Activated CD8-positive, alpha-beta memory T cell treated with anti-CD3 and anti-CD28 coated beads, Interleukin-2, amount 10 ng/mL, durations not matched to agents 7 days and 5 days (primary cell): ENCODE data around the gene PTPRC. TPM values are rescaled to one million over a fixed set of nuclear protein-coding genes. Genes with fewer than 3 reads are reported as not detected.

ENCODE experiments used
- ATAC-seq: fragments of 150-1000 bp; cut with Tn5 transposase; one replicate; pipeline ENCODE4 v1.10.0; 2021; ENCODE audit warnings: moderate library complexity
- CTCF ChIA-PET: fragments of 350-600 bp; sonication (Branson Sonifier 250); formaldehyde crosslinking; loops from one replicate; lab custom pipeline; 2021; ENCODE audit warnings: antibody characterized with exemption; lab: Charles Lee
- DNase-seq: peaks from one replicate; pipeline ENCODE4 v3.0.0-alpha.2; 2020
- H3K27ac Mint-ChIP-seq: one replicate; pipeline ENCODE4 v1.8.0; 2021; ENCODE audit warnings: mild to moderate bottlenecking, mixed read lengths
- H3K27me3 Mint-ChIP-seq: one replicate; pipeline ENCODE4 v1.8.0; 2021; ENCODE audit warnings: mixed read lengths
- H3K36me3 Mint-ChIP-seq: one replicate; pipeline ENCODE4 v1.8.0; 2021; ENCODE audit warnings: mild to moderate bottlenecking, mixed read lengths
- H3K4me1 Mint-ChIP-seq: one replicate; pipeline ENCODE4 v1.8.0; 2021; ENCODE audit warnings: mixed read lengths
- H3K4me3 Mint-ChIP-seq: one replicate; pipeline ENCODE4 v1.8.0; 2021; ENCODE audit warnings: mild to moderate bottlenecking, moderate library complexity, mixed read lengths
- H3K9me3 Mint-ChIP-seq: one replicate; pipeline ENCODE4 v1.8.0; 2022; ENCODE audit warnings: low read depth, mixed read lengths
- total RNA-seq, 2 experiments: library from RNA; stranded (reverse); gene quantifications; one replicate each; pipeline ENCODE4 v1.2.3, GENCODE V29; 2021

The PTPRC gene
- total RNA-seq, 2 experiments from 2014 or later, result 556 to 674 TPM

DNA sequence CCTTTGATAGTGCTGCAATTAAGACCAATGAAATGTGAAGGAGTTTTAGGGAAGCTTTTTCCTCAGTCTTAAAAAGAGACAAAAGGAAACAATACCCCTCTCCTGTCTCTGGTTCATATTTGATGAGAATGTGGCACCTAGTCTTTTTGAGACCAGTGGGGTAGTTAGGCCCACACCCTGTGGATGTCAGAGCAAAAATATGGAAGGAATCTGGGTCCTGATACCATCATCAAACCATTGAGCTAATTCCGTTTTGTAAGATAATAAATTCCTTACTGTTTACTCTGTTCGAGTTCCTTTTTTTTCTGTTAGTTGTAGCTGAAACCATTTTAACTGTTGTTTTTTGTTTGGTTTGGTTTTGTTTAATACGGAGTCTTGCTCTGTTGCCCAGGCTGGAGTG is 33.3 kb downstream of the PTPRC start:
- H3K9me3 Mint-ChIP-seq, result no peaks in the 10 kb centered on the region
- peaks cover 63% of the 10 kb centered on the region for H3K36me3 Mint-ChIP-seq
- H3K4me1 Mint-ChIP-seq, result peaks cover 89% of the 10 kb centered on the region
- peak overlapping the region; percentile 53 for H3K27ac Mint-ChIP-seq
- no peaks in the 10 kb centered on the region for H3K27me3 Mint-ChIP-seq
- CTCF ChIA-PET, result interaction anchor here (0.9 to 1.1 kb wide), 3 partner anchors 12 to 151 kb away, joined by 3 to 4 read pairs (median 3); no protein-coding TSS in a partner anchor
- ATAC-seq (no peak), DNase-seq (no peak)
- H3K4me3 Mint-ChIP-seq, result no peak overlapping the region

GRCh38 chr1:198674009-198674408 is 35.2 kb downstream of the PTPRC start:
- Mint-ChIP-seq H3K27ac (peak overlapping the region; percentile 61), H3K36me3 (peaks cover 64% of the 10 kb centered on the region), H3K4me3 (peak overlapping the region; percentile 63), H3K27me3 (no peaks in the 10 kb centered on the region), H3K9me3 (no peaks in the 10 kb centered on the region), H3K4me1 (peaks cover 89% of the 10 kb centered on the region)
- ATAC-seq, result no peak
- DNase-seq, result no peak
- CTCF ChIA-PET, result no interaction called here

GRCh38 chr1:198676253-198676652 is 37.4 kb downstream of the PTPRC start:
- H3K36me3 Mint-ChIP-seq, result peaks cover 65% of the 10 kb centered on the region
- peak overlapping the region; percentile 47 for H3K4me3 Mint-ChIP-seq
- H3K9me3 Mint-ChIP-seq, result no peaks in the 10 kb centered on the region
- ATAC-seq (no peak), DNase-seq (no peak)
- peak overlapping the region; percentile 93 for H3K27ac Mint-ChIP-seq
- CTCF ChIA-PET, result interaction anchor here (1.2 to 2.1 kb wide), 3 partner anchors 11 to 41 kb away, joined by 3 to 4 read pairs (median 3); no protein-coding TSS in a partner anchor
- H3K27me3 Mint-ChIP-seq, result no peaks in the 10 kb centered on the region
- H3K4me1 Mint-ChIP-seq, result peaks cover 83% of the 10 kb centered on the region

- CTCF ChIA-PET, result interaction anchor here (1.7 to 2.1 kb wide), 2 partner anchors 10 to 42 kb away, joined by 4 to 6 read pairs; no protein-coding TSS in a partner anchor
- Mint-ChIP-seq H3K9me3 (no peaks in the 10 kb centered on the region), H3K4me1 (peaks cover 81% of the 10 kb centered on the region), H3K36me3 (peaks cover 59% of the 10 kb centered on the region), H3K27me3 (no peaks in the 10 kb centered on the region), H3K4me3 (peak overlapping the region; percentile 91), H3K27ac (peak overlapping the region; percentile 93)
- ATAC-seq, result no peak
- no peak for DNase-seq
Observed at GRCh38 chr1:198677027-198677426, 38.2 kb downstream of the PTPRC start.

- ATAC-seq, result no peak
- peaks cover 80% of the 10 kb centered on the region for H3K4me1 Mint-ChIP-seq
- CTCF ChIA-PET, result interaction anchor here (1.7 kb wide), 1 partner anchor 10 kb away, joined by 6 read pairs; no protein-coding TSS in a partner anchor
- no peaks in the 10 kb centered on the region for H3K9me3 Mint-ChIP-seq
- H3K27me3 Mint-ChIP-seq, result no peaks in the 10 kb centered on the region
- peak overlapping the region; percentile 91 for H3K4me3 Mint-ChIP-seq
- H3K36me3 Mint-ChIP-seq, result peaks cover 56% of the 10 kb centered on the region
- no peak for DNase-seq
- peak overlapping the region; percentile 93 for H3K27ac Mint-ChIP-seq
Observed at GRCh38 chr1:198677871-198678270, 39.0 kb downstream of the PTPRC start.

DNA sequence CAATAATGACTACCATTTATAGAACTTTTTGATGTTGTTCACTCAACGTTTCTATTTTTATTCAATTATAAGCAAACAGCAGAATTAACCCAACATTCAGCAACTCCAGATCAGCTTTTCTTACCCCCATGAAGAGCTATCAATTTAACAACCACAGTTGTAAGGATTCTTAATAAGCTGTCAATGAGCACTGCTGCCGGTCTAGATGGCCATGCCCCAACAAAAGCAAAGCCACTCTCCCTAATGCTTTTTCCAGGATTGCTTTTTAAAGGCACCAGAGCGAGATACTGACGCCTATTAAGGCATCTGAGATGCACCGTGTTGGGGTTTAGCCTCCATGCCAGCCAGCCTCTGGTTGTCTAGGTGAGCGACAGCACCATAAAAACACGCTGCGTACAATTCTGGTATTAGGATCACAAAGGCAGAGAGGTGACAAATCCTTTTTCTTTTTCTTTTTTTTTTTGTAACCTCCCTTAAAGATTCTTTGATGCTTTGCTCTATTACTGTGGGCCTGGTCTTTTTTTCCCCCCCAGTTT is 39.5 kb downstream of the PTPRC start:
- CTCF ChIA-PET, result interaction anchor here (0.7 to 1.7 kb wide), 4 partner anchors 9 to 30 kb away, joined by 3 to 6 read pairs (median 4); no protein-coding TSS in a partner anchor

GRCh38 chr1:198678901-198679329 is 40.1 kb downstream of the PTPRC start:
- ATAC-seq (peak; percentile 24), DNase-seq (peak; percentile 69)
- CTCF ChIA-PET, result interaction anchor here (0.6 to 1.7 kb wide), 9 partner anchors 9 to 66 kb away, joined by 3 to 6 read pairs (median 3); no protein-coding TSS in a partner anchor
- H3K36me3 Mint-ChIP-seq, result peaks cover 56% of the 10 kb centered on the region
- H3K27me3 Mint-ChIP-seq, result no peaks in the 10 kb centered on the region
- no peaks in the 10 kb centered on the region for H3K9me3 Mint-ChIP-seq
- peaks cover 82% of the 10 kb centered on the region for H3K4me1 Mint-ChIP-seq
- H3K4me3 Mint-ChIP-seq, result peak overlapping the region; percentile 91
- H3K27ac Mint-ChIP-seq, result peak overlapping the region; percentile 93

More for the DNA sequence above, 39.5 kb downstream of the PTPRC start:
- Mint-ChIP-seq H3K9me3 (no peaks in the 10 kb centered on the region), H3K4me3 (peak overlapping the region; percentile 91), H3K27me3 (no peaks in the 10 kb centered on the region), H3K27ac (peak overlapping the region; percentile 93), H3K4me1 (peaks cover 81% of the 10 kb centered on the region), H3K36me3 (peaks cover 55% of the 10 kb centered on the region)
- DNase-seq, result peak; percentile 64
- ATAC-seq, result peak; percentile 17

DNA sequence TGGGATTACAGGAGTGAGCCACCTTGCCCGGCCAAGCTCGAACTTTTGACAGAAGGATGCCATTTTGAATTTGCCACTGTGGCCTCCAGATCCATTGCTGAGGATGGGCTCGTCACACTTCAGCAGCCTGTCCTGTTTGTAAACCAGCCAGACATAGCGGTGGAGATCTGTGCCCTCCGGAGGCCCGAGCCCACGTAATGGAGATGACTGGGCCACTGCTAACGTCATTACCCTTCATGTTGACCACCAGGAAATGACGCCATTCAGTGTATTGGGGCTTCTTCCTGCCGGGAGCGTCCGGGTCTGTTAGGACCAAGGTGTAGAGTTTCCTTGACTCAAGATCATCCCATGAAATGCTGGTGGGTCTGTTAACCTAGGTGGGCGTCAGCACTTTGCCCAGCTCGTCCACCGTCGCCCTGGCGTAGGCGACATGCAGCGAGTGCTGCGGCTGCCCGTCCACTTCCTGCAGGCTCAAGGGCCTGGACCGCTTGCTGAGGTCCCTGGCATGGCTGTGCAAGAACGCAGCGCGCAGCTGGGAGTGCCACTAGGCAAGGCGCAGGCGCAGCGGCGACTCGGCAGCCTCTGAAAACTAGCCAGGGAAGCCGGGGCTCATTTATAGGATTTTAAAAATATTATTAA is 40.8 kb downstream of the PTPRC start:
- DNase-seq, result peak; percentile 89
- peak overlapping the region; percentile 93 for H3K27ac Mint-ChIP-seq
- no peaks in the 10 kb centered on the region for H3K9me3 Mint-ChIP-seq

GRCh38 chr1:198680174-198680875 is 41.5 kb downstream of the PTPRC start:
- Mint-ChIP-seq H3K4me3 (peak overlapping the region; percentile 91), H3K36me3 (peaks cover 52% of the 10 kb centered on the region), H3K4me1 (peaks cover 82% of the 10 kb centered on the region), H3K27me3 (no peaks in the 10 kb centered on the region), H3K9me3 (no peaks in the 10 kb centered on the region), H3K27ac (peak overlapping the region; percentile 93)
- DNase-seq (peak; percentile 57), ATAC-seq (no peak)
- CTCF ChIA-PET, result interaction anchor here (1.3 to 3.0 kb wide), 7 partner anchors 10 to 157 kb away, joined by 3 to 11 read pairs (median 6); partner anchors contain the start of gene PTPRC

More for the DNA sequence above, 40.8 kb downstream of the PTPRC start:
- peak; percentile 57 for ATAC-seq
- H3K36me3 Mint-ChIP-seq, result peaks cover 54% of the 10 kb centered on the region
- CTCF ChIA-PET, result interaction anchor here (0.6 to 3.0 kb wide), 8 partner anchors 9 to 67 kb away, joined by 3 to 11 read pairs (median 3); no protein-coding TSS in a partner anchor
- H3K4me1 Mint-ChIP-seq, result peaks cover 82% of the 10 kb centered on the region
- peak overlapping the region; percentile 91 for H3K4me3 Mint-ChIP-seq
- no peaks in the 10 kb centered on the region for H3K27me3 Mint-ChIP-seq

- DNase-seq (no peak), ATAC-seq (no peak)
- CTCF ChIA-PET, result interaction anchor here (0.6 to 3.0 kb wide), 14 partner anchors 9 to 426 kb away, joined by 3 to 11 read pairs (median 6); partner anchors contain the start of gene PTPRC
- H3K36me3 Mint-ChIP-seq, result peaks cover 50% of the 10 kb centered on the region
- no peaks in the 10 kb centered on the region for H3K9me3 Mint-ChIP-seq
- H3K4me3 Mint-ChIP-seq, result peak overlapping the region; percentile 91
- no peaks in the 10 kb centered on the region for H3K27me3 Mint-ChIP-seq
- peak overlapping the region; percentile 93 for H3K27ac Mint-ChIP-seq
- H3K4me1 Mint-ChIP-seq, result peaks cover 82% of the 10 kb centered on the region
Observed at GRCh38 chr1:198681252-198681651, 42.4 kb downstream of the PTPRC start.

- Mint-ChIP-seq H3K9me3 (no peaks in the 10 kb centered on the region), H3K27me3 (no peaks in the 10 kb centered on the region), H3K4me1 (peaks cover 83% of the 10 kb centered on the region), H3K36me3 (peaks cover 55% of the 10 kb centered on the region), H3K4me3 (peak overlapping the region; percentile 75), H3K27ac (peak overlapping the region; percentile 93)
- CTCF ChIA-PET, result interaction anchor here (0.6 to 3.0 kb wide), 18 partner anchors 8 to 427 kb away, joined by 3 to 11 read pairs (median 6); partner anchors contain the start of gene PTPRC
- ATAC-seq (peak; percentile 65), DNase-seq (peak; percentile 95)
Observed at GRCh38 chr1:198681831-198682759, 43.3 kb downstream of the PTPRC start.

- Mint-ChIP-seq H3K36me3 (peaks cover 55% of the 10 kb centered on the region), H3K27me3 (no peaks in the 10 kb centered on the region), H3K4me1 (peaks cover 82% of the 10 kb centered on the region), H3K9me3 (no peaks in the 10 kb centered on the region), H3K4me3 (peak overlapping the region; percentile 75), H3K27ac (peak overlapping the region; percentile 93)
- CTCF ChIA-PET, result interaction anchor here (1.1 to 3.0 kb wide), 6 partner anchors 12 to 163 kb away, joined by 3 to 11 read pairs (median 7); no protein-coding TSS in a partner anchor
- ATAC-seq, result no peak
- DNase-seq, result no peak
Observed at GRCh38 chr1:198682850-198683249, 44.0 kb downstream of the PTPRC start.
